ENCODE data around the gene AAK1. TPM values are rescaled to one million over a fixed set of nuclear protein-coding genes. Genes with fewer than 3 reads are reported as not detected.

AAK1 gene
- polyA plus RNA-seq, 4 donors = 16.1 to 23.9 (median 19.0) TPM

GRCh38 chr2:69501301-69501700 is 142.2 kb downstream of the AAK1 start:
- no peak for DNase-seq (ENCODE audit: low read depth in 4 of 4, low spot score in 3 of 4)

GRCh38 chr2:69499966-69500365 is 143.6 kb downstream of the AAK1 start:
- no peak for DNase-seq (ENCODE audit: low read depth in 4 of 4, low spot score in 3 of 4)

- DNase-seq (ENCODE audit: low read depth in 4 of 4, low spot score in 3 of 4) = no peak
These were observed 144.3 kb downstream of the AAK1 start for GRCh38 chr2:69499242-69499641.

DNA sequence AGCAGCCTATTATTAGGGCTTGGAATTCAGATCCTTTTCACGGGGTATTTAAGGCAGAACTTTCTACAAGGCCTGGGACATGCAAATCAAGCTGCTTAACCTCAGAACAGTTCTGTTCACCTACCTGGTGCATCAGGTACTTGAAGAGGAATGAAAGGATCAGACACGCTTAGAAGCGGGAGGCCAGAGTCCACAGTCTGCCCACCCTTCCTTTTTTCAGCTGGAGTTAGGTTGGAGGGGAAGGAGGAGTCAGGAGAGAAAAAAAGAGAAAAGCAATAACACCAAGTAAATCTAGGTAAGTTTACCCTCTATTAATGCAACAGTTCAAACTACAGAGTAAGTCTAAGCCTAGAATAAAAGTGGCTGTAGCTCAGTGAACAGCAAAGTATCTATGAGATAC is 147.7 kb downstream of the AAK1 start:
- DNase-seq (ENCODE audit: low read depth in 4 of 4, low spot score in 3 of 4) = no peak

DNA sequence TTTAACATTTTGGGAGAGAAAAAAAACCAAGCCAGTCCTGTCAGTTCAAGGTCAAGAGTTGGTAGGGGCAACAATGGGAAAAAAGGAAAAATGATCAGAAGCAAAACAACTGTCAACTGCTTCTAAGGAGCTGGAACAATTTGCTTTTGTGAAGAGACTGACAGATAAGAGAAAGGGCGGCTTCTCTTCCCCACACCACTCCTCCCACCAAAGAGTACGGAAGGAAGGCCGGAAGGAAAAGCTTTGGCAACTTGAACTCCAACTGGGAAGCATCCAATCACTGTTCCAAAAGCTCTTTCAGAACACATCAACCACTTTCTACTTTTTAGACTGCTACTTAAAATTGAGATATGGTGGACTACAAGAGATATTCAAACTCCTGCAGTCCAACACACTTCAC is 148.5 kb downstream of the AAK1 start:
- DNase-seq (ENCODE audit: low read depth in 4 of 4, low spot score in 3 of 4) = no peak

DNA sequence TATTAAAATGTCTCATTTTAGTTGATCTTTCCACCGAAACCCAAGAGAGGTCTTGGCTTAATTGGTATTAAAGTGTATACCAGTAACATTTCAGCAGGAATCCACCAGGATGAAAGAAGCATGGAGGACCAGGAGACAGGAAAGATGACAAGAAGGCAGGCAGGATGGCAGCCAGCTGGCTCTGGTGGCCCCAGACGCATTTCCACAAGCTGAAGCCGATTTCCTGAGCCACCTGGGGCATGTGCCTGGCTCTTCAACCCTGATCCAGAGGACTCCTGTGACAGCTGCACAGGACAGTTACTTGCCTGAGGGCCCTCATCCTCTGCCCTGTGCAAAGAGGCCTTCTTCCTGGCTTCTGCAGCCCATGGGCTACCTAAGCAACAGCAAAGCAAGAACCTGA is 149.4 kb downstream of the AAK1 start:
- no peak for DNase-seq (ENCODE audit: low read depth in 4 of 4, low spot score in 3 of 4)

DNA sequence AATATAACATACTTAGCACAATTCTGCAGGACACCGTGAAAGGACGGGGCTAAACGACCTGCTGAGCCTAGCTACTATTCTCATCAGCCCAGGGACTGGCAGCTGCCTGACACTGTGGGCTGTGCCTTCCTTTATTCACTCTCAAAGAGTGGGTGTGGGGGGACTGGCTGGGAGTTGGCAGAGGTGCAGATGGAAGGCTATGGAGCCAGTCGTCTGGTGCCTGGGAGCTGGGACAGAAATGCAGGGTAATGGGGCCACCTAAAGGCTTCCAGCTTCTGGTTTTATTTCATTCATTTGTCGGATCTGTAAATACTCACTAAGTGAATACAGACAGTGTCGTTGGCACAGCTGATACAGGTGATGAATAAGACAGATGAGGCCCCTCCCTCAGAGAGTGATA is 150.3 kb downstream of the AAK1 start:
- no peak for DNase-seq (ENCODE audit: low read depth in 4 of 4, low spot score in 3 of 4)

DNA sequence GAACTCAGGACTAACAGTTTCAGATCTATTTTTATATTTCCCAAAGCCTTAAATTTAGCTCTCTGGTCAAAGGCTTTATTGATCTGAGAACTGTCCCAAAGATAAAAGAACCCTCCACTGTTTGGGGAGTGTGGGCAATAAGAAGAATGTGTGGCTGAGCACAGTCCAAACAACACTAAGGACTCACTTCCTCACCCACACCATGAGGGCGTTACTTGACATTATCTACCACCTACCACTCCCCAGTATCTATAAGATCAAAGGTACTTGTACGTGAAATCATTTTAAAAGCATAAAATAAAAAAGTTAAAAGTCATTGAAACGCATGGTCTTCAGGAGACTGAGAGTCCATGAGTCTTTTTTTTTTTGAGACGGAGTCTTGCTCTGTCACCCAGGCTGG is 151.7 kb downstream of the AAK1 start:
- no peak for DNase-seq (ENCODE audit: low read depth in 4 of 4, low spot score in 3 of 4)

GRCh38 chr2:69490486-69490885 is 153.1 kb downstream of the AAK1 start:
- no peak for DNase-seq (ENCODE audit: low read depth in 4 of 4, low spot score in 3 of 4)

GRCh38 chr2:69489793-69490192 is 153.7 kb downstream of the AAK1 start:
- DNase-seq (ENCODE audit: low read depth in 4 of 4, low spot score in 3 of 4) = no peak

- DNase-seq (ENCODE audit: low read depth in 4 of 4, low spot score in 3 of 4) = no peak
These were observed 159.8 kb downstream of the AAK1 start for GRCh38 chr2:69483696-69484095.

DNA sequence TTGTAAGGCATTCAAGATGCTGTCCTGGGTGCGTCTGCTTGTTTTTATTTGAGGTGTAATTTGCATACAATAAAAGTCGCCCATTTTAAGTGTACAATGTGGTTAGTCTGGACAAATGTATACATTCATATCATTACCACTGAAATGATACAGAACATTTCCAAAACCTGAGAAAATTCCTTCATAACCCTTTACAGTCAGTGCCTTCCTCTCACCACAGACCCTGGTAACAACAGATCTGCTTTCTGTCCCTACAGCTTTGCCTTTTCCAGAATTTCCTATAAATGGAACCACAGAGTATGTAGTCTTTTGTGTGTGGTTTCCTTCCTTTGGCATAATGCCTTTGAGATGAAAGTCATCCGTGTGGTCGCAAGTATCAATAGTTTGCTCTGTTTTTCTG is 160.5 kb downstream of the AAK1 start:
- DNase-seq (ENCODE audit: low read depth in 4 of 4, low spot score in 3 of 4) = no peak

DNA sequence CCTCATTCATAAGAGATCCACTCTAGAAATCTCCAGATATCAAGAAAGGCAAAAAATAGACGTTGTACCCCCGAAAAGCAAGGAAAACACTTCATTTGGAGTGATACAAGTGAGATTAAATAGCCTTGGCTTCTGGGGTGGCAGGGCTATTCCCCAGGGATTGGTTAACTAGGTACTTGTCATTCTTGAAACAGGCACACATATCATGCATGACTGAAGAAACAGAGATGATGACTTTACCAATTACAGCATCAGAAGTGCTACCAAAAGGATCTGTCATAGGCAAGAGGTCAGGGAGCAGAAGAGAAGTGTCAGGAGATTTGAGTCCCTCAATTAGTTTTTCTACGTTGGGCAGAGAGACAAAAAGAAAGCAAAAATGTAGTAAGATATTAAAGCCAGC is 161.1 kb downstream of the AAK1 start:
- no peak for DNase-seq (ENCODE audit: low read depth in 4 of 4, low spot score in 3 of 4)

GRCh38 chr2:69481421-69481820 is 162.1 kb downstream of the AAK1 start:
- DNase-seq (ENCODE audit: low read depth in 4 of 4, low spot score in 3 of 4) = no peak

DNA sequence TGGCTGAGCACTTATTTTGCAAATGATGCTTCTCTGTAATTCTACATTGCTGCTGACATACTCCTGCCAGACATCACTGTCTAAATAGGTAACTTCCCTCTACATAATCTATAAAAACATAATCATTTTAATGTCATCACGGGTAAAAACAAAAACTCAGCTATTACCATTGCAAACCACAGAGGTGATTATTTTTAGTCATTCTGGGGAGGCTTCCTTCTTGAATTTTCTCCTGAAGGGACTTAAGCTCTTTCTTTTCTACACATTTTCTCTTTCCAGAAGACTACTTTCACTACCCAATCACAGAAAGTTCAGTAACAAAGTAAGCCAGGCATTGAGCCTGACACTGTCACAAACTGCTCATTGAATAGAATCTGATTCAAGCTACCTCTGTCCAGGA is 165.9 kb downstream of the AAK1 start:
- DNase-seq (ENCODE audit: low read depth in 4 of 4, low spot score in 3 of 4) = no peak

- DNase-seq (ENCODE audit: low read depth in 4 of 4, low spot score in 3 of 4) = no peak
These were observed 168.9 kb downstream of the AAK1 start for GRCh38 chr2:69474688-69475087.

DNA sequence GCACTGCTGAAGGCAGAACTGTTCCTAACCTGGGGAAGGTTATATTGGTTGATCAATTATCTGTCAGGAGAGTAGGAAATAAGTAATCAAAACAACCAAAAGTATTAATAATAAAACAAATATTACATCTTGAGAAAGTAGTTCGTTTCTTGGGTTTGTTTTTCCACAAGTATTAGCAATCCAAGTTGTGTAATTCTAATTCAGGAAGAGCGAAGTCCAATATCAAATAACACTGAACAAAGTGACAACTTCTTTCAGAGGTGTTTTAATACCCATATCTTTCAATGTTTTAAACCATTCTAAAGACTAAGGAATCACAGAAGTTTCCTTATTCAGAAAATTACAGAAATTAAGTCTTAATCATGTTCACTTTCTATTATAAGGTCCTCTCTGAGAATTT is 171.7 kb downstream of the AAK1 start:
- DNase-seq (ENCODE audit: low read depth in 4 of 4, low spot score in 3 of 4) = no peak

DNA sequence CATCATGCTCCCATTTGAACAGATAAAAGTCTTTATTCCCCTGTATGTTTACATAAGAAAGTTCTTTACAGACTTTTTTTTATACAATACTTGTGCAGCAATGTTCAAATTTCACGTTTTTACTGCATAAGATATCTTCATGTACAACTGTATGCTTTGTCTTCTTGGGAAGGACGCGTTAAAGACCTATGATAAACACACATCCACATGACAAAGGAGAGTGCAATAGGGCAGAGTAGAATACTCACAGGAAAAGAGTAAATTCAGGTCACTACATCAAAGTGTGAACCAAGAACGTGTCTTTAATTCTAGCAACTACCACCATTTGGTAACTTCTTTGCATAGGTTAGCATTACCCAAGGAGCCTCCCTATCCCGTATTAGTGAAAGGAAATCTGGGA is 172.6 kb downstream of the AAK1 start:
- DNase-seq (ENCODE audit: low read depth in 4 of 4, low spot score in 3 of 4) = no peak

GRCh38 chr2:69469784-69470183 is 173.8 kb downstream of the AAK1 start:
- DNase-seq (ENCODE audit: low read depth in 4 of 4, low spot score in 3 of 4) = no peak

DNA sequence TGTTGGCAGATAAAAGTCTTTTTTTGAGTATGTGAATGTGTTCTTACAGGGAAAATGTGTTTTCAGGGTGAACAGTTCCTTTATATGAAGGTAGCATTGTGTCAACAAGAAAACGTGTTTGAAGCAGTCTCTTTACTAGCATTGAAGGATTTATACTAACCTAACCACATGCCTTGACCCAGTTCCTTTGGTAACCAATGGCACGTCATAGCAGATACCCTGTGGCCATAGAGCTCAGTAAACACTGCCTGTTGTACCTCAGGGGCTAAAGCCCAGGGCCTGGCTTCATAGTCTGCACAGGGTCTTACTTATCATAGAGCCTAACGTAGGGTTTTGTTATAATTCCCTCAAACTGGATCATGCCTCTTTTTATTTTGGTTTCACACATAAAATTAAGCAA is 174.2 kb downstream of the AAK1 start:
- DNase-seq (ENCODE audit: low read depth in 4 of 4, low spot score in 3 of 4) = no peak

DNA sequence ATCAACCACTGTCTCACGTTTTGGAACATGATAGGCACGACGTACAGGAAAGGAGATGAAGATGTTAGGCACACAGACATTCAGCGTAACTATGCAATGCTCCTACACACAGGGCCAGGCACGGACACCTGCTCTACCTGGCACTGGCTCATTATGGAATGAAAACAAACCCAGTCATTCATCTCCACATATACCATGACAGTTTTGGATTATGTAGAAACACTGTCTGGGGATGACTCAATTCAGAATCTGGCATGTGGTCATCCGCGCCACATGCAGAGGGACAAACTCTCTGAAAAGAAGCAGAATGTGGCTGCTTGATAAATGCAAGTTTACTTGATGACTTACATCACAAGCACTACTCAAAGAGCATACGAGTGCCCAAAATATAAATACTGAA is 176.8 kb downstream of the AAK1 start:
- no peak for DNase-seq (ENCODE audit: low read depth in 4 of 4, low spot score in 3 of 4)

DNA sequence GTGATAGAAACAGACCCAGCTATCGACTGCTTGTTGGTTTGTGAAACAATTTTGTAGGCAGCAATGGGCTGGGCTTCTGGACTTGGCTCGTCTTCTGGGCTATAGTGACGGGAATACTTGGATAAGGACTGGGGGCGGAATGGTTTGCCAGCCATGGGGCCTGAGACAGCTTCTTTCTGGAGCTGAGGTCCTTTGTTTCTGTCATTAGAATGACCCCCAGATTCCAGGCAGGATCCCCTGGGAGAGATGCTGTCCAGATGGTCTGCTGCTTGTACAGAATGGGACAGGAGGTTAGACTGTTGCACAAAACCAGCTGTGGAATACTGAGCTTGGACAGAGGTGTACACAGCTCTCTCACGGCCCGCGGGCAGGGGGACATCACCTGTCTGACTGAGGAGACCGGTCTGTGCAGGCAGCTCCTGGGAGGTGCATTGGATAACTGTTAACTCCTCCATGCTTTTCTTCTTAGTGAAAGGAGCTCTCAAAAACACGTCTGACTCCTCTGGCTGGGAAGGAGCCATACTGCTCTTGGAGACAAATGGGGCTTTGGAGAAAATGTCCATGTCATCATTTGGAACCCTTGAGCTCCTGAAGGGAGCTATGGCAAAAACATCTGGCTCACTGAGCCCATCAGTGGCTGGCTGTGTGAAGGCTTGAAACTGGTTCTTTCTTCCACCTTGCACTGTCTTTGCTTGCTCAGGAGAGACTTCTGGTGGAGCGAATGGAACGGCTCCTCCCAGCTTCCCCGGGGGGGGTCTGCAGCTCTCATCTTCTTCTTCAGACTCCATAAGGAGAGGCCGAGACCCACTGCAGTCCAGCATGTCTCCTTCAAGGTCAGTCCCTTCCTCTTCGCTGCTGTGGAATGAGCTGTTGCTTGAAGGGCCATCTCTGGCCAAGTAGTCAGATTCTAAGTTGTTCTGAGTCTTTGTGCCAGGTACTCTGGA is 177.8 kb downstream of the AAK1 start:
- DNase-seq (ENCODE audit: low read depth in 4 of 4, low spot score in 3 of 4) = peak in 1 of 4 donors; percentile 20

GRCh38 chr2:69464575-69464974 is 179.0 kb downstream of the AAK1 start:
- DNase-seq (ENCODE audit: low read depth in 4 of 4, low spot score in 3 of 4) = no peak

Measured in right renal pelvis (tissue), 4 donors.